Esophagus mucosa (tissue), 1 donor: ENCODE data around the gene VAMP5. TPM values are rescaled to one million over a fixed set of nuclear protein-coding genes. Genes with fewer than 3 reads are reported as not detected.
"Not testable (repeated sequence)": the region's sequence is repeated elsewhere in the genome, so short reads cannot be mapped to it uniquely, and the experiment has no call there.

Experiments used
- ATAC-seq: fragments of 200-7000 bp; cut with Tn5 transposase; one replicate; pipeline ENCODE4 v1.9.1; 2020
- total RNA-seq: library from RNA; stranded (reverse); gene quantifications from one replicate; pipeline ENCODE4 v1.2.4, GENCODE V29; 2023
- donor health status: DM: yes; HTN: yes; CAD: no.

VAMP5 gene
- total RNA-seq, 1 donor from 2014 or later: 24.2 TPM

- ATAC-seq: peak; percentile 56
Observed at GRCh38 chr2:85601771-85602475, 17.7 kb downstream of the VAMP5 start.

- ATAC-seq: peak; percentile 93
Observed at GRCh38 chr2:85602476-85603234, 18.4 kb downstream of the VAMP5 start, which contains the start of gene TMEM150A. TMEM150A (minus strand) TSS chr2:85602698; CDS start chr2:85601948, 750 bp downstream.

- not testable (repeated sequence) for ATAC-seq
Observed at GRCh38 chr2:85604133-85604444, 19.9 kb downstream of the VAMP5 start.

GRCh38 chr2:85604568-85605339 lies 20.5 kb downstream of the VAMP5 start:
- ATAC-seq: peak; percentile 25

- no peak for ATAC-seq
Observed at GRCh38 chr2:85605406-85606115, 21.3 kb downstream of the VAMP5 start.

- no peak for ATAC-seq
Observed at GRCh38 chr2:85606116-85606455, 21.9 kb downstream of the VAMP5 start.

- no peak for ATAC-seq
Observed at GRCh38 chr2:85607268-85608215, 23.3 kb downstream of the VAMP5 start.

- ATAC-seq: no peak
Observed at GRCh38 chr2:85611217-85611704, 27.0 kb downstream of the VAMP5 start.

GRCh38 chr2:85611705-85612587 lies 27.7 kb downstream of the VAMP5 start, which contains the start of gene C2orf68:
C2orf68 (minus strand) TSS chr2:85612066; CDS start chr2:85611984, 82 bp downstream.
- ATAC-seq: peak; percentile 85

GRCh38 chr2:85613717-85614515 lies 29.7 kb downstream of the VAMP5 start:
- no peak for ATAC-seq

- not testable (repeated sequence) for ATAC-seq
Observed at GRCh38 chr2:85614757-85615156, 30.5 kb downstream of the VAMP5 start.

GRCh38 chr2:85615413-85615728 lies 31.1 kb downstream of the VAMP5 start:
- no peak for ATAC-seq

- ATAC-seq: not testable (repeated sequence)
Observed at GRCh38 chr2:85617723-85618122, 33.5 kb downstream of the VAMP5 start.

- ATAC-seq: no peak
Observed at GRCh38 chr2:85619617-85620016, 35.4 kb downstream of the VAMP5 start.

GRCh38 chr2:85621338-85621737 lies 37.1 kb downstream of the VAMP5 start:
- ATAC-seq: no peak

- no peak for ATAC-seq
Observed at GRCh38 chr2:85623991-85624390, 39.8 kb downstream of the VAMP5 start.

- ATAC-seq: no peak
Observed at GRCh38 chr2:85628658-85629057, 44.4 kb downstream of the VAMP5 start.

GRCh38 chr2:85631316-85631715 lies 47.1 kb downstream of the VAMP5 start:
- no peak for ATAC-seq

GRCh38 chr2:85635011-85635410 lies 50.8 kb downstream of the VAMP5 start:
- ATAC-seq: no peak
